Fibroblast of skin of back (primary cell): Measurements from ENCODE around the gene PDCD10. TPM values are rescaled to one million over a fixed set of nuclear protein-coding genes. Genes with fewer than 3 reads are reported as not detected.
A peak's percentile ranks its signal among the peaks of the same experiment; 100 is the strongest.

Experiments used
- DNase-seq: peaks from one replicate; pipeline ENCODE4 v3.0.0-alpha.2; 2013
- polyA plus RNA-seq, 2 experiments: library from polyadenylated mRNA; unstranded; fragments of 120-200 nt; gene quantifications; one replicate each; pipeline ENCODE4 v1.2.1, GENCODE V29; 2013; ENCODE audit not compliant: insufficient read length in 2 of 2

Gene PDCD10
- polyA plus RNA-seq (2013, experiment 1 of 2; ENCODE audit: insufficient read length): 57.6 TPM
- 49.3 TPM for polyA plus RNA-seq (2013, experiment 2 of 2; ENCODE audit: insufficient read length)

DNA sequence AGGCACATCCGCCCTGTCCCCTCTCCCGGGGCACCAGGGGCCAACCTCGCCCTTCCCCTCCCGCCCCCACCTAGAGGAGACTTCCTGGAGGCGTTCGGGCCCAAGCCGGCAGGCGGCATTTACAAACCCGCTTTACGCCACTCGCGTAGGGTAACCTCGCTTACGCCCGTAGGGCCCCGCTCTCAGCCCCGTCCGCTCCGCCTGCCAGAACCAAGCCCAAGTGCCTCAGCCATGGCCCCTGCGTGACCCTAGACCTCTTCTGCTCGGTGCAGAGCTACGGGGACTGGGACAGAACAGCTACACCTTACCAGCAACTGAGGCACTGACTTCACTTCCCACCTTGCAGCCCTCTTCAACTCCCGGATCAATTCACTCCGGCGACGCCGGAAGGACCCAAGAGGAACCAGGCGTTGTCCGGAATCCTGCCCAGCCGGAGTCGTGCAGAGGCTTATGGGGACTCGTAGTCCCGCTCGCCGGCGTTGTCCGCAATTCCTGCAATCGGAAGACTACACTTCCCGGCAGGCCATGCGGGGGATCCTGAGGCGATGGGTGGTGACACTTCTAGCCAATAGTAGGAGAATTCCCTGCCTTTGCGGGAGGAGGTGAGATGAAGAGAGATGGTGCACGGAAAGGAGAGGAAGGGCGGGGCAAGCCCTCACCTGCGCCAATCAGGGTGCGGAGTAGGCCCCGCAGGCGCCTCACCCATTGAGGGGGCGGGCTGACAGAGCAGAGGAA is at the start of gene PDCD10:
Gene PDCD10 (minus strand): TSS at position 395 of the 735 bp plus-strand sequence. CDS start 14,735 bp downstream, outside the sequence.
- peak; percentile 99 for DNase-seq

DNA sequence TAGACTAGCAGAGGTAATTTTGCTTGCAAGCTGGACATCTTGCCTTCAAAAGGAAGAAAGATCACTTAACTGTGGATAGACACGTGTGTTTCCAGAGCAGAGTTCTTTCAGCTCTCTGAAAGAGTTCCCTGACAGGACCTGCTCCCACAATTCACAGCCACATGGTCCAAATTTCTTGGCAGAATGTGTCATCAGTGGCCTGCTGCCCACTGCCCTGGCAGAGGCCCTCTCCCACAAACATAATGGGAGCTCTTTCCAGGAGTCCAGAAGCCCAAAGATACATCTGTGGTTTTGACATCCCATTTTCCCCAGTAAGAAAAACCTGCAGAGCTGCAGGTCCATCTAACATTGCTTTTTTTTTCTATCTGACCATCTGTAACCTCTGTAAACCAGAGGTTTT is 49.1 kb upstream of the PDCD10 start:
- no peak for DNase-seq

- DNase-seq: no peak
Observed at GRCh38 chr3:167780214-167780883, 45.7 kb upstream of the PDCD10 start.

DNA sequence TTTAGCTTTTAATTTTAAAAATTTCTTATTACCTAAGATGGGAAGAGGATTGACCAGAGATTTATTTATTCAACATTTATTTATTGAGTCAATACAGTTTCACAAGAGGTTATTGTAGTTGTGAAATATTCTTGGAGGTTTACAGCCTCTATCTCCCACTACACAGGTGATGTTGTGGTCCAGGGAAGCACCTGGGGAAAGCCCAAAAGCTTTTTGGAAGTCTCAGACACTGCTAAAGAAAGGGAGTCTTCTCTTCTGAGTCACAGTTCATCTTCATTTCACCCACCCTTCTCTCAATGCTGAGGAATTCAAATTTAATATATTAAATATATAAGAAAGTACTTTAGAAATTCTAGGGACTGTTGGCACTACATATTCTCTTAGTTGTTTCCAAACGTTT is 42.7 kb upstream of the PDCD10 start:
- no peak for DNase-seq

- DNase-seq: no peak
Observed at GRCh38 chr3:167776066-167776685, 41.5 kb upstream of the PDCD10 start.

- DNase-seq: no peak
Observed at GRCh38 chr3:167773584-167773983, 38.9 kb upstream of the PDCD10 start.

GRCh38 chr3:167772992-167773391 is 38.3 kb upstream of the PDCD10 start:
- DNase-seq: no peak

DNA sequence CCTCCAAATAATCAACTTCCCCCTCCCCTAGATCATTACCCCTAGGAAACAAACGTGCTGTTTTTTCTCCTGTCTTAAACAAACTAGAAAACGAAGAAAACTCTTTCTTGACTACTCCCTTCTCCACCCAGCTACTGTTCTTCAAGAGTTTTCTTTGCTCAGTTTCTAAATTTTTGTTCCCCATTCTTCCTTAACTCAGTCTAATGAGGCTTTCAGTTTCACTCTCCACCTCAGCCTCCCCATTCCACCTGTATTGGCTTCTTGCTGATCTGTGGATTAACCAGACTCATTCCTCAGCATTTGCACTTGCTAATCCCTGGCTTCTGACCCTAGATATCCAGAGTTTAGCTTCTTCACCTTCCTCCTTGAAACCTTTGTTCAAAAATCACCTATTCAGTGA is 27.6 kb upstream of the PDCD10 start:
- no peak for DNase-seq

- DNase-seq: no peak
Observed at GRCh38 chr3:167761302-167761701, 26.6 kb upstream of the PDCD10 start.

- no peak for DNase-seq
Observed at GRCh38 chr3:167754049-167754448, 19.4 kb upstream of the PDCD10 start.

GRCh38 chr3:167750272-167750971 is 15.7 kb upstream of the PDCD10 start:
- DNase-seq: no peak

GRCh38 chr3:167749728-167750127 is 15.0 kb upstream of the PDCD10 start:
- no peak for DNase-seq

DNA sequence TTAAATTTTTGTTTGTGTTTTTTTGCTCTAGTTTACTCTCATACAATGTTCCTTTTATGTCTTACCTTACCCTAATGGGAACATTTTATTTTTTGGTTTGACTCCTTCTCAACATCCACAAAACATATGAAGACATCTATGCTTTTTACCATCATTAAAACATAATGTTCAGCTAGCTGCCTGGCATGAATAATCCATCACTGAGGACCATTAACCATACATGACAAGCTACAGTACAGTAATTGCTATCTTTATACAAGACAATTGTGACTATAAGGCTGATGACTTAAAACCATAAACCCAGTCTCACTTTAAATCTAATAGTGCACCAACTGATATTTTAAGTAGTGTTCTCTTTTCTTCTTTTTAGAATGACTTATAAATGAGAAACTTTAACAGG is 14.5 kb upstream of the PDCD10 start:
- DNase-seq: no peak

- peak; percentile 9 for DNase-seq
Observed at GRCh38 chr3:167743799-167744198, 9.1 kb upstream of the PDCD10 start.

GRCh38 chr3:167742338-167742737 is 7.6 kb upstream of the PDCD10 start:
- DNase-seq: no peak

DNA sequence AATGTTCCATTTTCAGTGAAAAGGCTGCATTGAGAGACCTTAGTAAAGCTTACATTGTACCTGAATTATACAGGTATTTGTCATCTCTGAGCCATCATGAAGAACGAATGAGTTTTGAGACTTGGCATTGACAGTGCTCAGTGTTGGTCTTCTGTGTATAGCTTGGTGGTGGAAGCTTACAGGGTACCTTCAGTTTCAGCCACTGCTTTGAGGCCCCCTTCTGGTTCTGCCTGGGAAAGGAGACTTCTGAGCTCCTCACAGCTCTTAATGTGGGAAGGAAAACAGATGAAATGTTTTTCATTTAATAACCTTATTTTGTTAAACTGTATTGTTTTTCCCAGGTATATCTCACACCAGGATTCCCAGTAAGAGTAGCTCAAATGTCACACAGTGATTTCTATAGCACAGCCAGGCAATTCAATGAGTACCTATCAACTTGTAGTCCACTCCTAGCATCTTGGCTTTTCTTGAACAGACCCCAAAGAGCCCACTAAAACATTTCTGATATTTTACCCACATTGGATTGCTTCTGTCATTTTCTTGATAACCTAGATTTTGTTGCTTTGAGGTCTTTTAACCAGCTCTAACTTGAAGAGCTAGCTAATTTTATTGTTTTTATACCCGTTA is 6.4 kb upstream of the PDCD10 start:
- peak; percentile 16 for DNase-seq

- no peak for DNase-seq
Observed at GRCh38 chr3:167739190-167739810, 4.6 kb upstream of the PDCD10 start.

DNA sequence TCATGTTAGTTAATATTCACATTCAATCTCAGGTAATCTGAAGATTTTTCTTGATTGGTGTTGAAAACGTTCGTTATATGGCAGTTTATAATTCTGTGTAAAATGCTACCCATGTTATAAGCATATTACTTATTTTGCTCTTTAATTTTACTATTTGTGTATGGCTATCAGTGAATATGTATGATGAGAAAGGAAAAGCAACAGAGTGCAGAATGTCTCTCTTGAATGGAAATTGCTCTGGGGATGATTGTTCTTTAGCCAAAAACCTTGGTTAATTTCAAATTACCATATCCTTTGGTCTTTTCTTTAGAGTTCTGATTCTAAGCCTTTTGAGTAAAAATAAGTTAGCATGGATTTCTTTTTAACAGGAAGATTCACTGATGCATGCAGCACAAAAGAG is 3.3 kb upstream of the PDCD10 start:
- DNase-seq: no peak

DNA sequence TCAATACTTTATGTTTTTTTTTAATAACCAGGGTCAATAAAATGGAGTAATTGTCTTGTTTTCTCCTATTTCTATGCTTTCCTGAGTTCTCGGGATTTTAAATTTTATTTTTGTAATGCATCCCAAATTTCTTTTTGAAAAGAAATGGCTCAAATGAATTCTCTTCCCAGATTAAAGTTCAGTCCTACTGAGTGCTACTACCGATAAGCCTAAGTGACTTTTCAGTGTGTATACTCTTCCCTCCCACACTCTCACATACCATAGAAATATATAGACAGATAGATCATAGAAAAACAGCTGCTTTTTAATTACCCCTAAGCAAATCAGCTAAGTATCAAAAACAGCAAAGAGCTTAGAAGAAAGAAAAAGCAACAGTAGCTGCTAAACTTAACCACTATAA is 2.3 kb upstream of the PDCD10 start:
- no peak for DNase-seq

DNA sequence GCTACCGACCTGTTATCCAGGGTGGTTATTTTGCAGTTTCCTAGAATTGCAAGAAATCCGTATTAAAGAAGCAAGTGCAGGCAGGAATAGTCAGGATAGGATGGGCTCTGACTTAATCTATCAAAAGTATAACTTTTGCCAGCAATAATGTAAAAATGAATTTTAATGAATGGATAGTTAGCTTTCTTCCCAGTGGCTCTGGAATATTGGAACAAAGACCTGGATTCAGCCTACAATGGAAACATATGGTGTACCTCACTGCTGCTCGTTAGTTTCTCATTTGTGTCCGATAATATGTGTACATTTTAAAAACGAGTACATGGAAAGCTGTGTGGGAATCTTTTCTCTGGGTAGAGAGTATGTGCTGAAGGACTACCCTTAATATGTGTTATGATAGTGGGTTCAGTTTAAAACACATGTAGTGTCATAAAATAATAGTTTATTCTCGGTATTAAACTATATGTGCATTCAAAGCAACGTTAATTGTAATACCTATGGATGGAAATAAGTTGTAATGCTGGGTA is 1.6 kb upstream of the PDCD10 start:
- no peak for DNase-seq

- DNase-seq: peak; percentile 88
Observed at GRCh38 chr3:167735233-167736138, 794 bp upstream of the PDCD10 start, which contains the start of gene SERPINI1. TSS of gene SERPINI1 (plus strand) at chr3:167735721. CDS start at chr3:167789129, 53,408 bp downstream.
